HG02852 (cell line): Measurements from ENCODE around the gene SAFB2.

Experiments
- ATAC-seq: cut with Tn5 transposase; IDR thresholded peaks from one replicate; pipeline ENCODE4 v1.9.1; 2021; ENCODE audit warnings: mild to moderate bottlenecking, moderate library complexity; ENCODE audit not compliant: unreplicated experiment

Gene SAFB2

DNA sequence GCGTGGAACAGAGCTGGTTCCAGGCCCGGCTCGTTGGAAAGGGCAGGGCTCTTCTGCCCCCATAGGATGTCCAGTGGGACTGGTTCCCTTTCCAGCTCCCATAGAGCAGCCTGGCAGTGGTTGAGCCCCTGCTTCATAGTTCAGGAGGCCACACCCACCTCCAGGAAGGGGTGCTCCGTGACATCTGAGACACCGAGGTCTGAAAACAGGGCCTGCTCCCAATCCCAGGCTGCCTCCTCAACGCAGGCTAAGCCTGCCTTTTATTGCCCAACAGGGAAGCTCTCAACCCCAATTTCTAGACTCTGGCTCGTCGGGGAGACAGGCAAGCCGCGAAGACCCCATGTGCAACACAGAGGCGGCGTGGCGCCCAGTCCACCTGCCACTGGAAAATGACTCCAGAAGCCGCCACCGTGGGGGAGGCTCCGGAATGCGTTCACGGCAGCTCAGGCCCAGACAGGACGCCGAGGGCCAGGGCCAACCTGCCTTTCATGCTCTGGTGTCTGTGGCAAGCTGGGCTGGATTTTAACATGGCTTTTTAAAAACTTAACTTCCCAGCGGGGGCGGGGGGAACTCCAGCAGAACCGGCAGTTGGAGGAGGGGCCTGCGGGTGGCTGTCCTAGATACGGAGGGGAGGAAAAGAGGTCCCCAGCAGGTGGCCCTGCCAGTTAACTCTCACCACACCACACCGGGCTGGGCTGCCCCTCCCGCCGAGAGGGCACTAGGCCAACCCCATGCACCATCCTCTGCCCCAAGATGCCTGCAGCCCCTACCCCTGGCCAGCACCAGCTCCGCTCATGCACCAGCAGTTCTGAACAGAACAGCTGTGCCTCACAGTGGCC lies 36.9 kb downstream of the SAFB2 start:
- ATAC-seq: no peak

DNA sequence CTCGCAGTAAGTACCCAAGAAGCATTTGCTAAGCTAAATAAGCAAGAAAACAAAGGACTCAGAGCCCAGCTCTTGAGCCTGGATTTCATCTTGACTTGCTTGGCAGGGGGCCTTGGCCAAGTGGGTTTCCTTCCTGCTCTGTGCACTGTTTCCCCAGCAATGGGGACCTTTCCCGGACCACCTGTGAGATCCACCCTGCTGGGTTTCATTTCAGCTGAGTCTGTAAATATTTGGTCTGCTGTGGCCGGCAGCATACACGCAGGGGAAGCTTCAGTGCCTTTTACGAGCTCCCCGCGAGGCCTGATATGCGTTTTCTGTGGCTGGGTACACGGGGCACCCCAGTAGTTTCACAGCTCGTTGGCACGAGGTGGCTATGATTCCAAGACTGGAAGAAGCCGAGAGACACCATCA lies 42.4 kb downstream of the SAFB2 start:
- no peak for ATAC-seq

DNA sequence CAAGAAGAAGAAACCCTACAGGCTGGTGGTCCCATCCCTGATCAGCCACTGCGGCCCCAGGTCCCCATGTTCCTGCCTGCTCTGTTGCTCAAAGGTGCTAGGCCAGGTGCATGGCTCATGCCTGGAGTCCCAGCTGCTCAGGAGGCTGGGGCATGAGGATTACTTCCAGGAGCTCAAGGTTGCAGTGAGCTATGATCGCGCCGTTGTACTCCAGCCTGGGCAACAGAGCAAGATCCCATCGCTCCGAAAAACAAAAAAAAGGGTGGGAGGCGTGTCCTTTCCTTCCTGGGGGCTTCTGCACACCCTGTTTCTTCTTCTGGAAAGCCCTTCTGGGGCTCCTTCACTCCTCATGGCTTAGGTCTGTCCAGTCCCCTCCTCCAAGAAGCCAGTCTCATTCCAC lies 42.9 kb downstream of the SAFB2 start:
- no peak for ATAC-seq

DNA sequence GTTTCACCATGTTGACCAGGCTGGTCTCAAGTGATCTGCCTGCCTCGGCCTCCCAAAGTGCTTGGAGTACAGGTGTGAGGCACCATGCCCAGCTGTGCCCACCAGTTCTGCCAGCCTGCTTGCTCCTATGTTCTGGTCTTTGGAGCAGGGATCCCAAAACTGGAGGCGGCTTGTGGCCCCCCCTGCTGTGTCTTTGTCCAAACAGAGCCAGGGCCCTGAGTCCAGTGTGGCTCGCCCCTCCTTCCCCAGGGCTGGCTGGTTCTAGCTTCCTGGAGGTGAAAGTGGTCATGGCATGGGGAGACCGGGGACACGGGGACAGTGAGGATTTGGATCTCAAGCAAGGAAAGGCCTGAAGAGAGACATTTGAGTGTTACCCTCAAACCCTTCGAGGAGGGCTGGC lies 43.3 kb downstream of the SAFB2 start:
- ATAC-seq: no peak

DNA sequence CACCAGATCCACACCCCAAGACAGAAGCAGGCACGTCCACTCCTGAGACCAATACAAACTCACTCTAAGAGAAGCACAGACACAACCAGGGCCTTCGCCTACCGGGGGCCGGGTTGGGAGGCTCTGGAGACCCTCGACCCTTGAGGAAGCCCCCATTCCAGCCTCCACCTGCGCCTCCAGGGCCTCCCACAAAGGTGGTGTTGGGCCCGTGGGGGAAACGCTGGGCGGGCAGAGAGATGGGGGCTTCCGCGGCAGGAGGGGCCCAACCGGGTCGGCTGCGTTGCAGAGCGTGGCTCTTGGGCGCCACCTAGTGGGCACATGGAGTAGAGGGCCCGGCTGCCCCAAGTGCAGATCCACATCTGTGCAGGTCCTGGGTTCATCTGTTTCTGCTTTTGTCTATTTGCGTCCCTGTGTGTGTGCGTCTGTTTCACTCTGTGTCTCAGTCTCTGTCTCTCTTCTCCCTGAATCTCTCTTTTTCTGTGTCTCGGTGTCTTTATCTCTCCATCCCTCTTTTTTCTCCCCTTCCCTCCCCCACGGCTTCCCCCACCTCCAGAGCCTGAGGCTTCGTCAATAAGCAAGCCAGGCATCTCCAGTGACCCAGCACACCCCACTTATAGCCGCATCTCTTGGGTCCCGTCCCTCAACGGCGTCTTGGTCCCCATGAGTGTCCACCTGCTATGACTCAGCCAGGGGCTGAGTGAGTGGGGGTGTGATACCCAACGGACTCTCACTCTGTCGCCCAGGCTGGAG lies 44.3 kb downstream of the SAFB2 start:
- ATAC-seq: no peak

DNA sequence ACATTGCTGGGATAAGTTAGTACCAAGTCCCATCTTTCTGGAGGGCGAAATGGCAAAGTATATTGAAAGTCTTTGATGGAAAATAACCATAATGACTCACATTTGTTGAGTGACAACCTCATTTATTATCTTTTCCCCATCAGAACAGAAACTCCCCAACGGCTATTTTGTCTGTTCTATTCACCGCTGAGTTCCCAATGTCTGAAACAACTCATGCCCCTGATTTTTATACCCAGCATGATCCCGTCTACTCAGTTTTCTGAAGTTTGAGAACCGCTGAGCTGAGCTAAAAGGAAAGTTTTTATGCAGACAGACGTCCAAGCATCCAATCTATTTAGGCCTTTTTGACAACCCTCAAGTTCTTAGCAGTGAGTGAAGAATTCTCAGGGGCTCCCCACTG lies 47.0 kb downstream of the SAFB2 start:
- no peak for ATAC-seq

DNA sequence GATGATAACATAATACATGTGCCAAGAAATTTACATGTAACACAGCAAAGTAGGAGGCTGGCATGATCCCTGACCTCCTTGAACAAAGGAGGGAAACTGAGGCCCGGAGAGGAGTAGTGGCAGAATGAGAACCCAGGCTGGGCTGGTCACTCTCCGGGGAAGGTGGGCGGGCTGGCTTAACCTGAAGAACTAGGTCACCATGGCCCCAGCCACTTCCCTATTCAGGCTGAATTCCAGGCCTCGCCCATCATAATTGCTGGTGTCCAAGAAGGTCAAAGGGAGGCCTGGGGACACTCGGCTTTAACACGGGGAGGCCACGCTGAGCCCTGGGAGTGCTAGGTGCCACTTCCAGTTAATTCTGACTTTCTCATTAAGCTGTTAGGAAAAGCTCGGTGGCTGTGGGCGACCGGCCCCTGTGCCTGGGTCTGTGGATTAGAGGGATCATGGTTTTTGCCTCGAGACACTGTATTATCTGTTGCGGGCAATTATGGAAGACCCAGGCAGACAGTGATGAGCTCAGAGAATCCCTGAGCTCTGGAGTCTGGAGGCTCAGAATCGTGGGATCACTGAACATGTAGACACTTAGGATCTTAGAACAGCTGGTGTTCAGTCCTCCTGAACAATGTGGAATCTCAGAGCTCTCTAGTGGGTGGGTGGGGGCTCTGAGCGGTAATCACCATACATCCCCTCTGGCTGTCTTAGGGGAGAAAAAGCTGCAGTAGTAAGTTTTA lies 49.9 kb downstream of the SAFB2 start:
- no peak for ATAC-seq

DNA sequence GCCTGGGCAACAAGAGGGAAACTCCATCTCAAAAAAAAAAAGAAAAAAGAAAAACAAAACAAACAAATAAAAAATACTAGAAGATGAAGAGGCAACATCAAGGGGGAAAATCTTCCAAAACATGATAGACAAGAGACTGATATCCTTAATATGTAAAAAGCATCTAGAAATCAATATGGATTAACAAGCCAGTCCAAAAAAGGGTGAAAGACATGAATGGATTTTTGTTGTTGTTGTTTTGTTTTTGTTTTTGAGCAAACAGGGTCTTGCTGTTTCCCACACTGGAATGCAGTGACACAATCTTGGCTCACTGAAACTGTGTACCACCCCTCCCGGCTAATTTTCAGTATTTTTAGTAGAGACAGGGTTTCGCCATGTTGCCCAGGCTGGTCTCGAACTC lies 50.8 kb downstream of the SAFB2 start:
- no peak for ATAC-seq

DNA sequence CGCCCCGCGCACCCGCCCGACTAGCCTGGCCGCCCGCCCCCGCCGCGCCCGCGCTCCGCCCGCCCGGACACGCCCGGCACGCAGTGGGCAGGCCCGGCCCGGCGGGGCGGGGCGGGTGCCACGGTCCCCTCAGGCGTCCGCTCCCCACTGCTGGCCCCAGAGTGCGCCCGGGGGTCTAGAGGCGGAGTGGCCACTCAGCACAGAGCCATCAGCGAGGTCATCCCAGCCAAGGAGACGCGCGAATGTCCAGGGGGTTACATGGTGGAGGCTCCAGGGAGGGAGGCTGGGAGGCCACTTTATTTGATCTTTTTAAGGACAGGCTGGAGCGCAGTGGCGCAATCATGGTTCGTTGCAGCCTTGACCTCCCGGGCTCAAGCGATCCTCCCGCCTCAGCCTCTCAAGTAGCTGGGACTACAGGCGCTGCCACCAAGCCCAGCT lies 54.6 kb downstream of the SAFB2 start:
- no peak for ATAC-seq

DNA sequence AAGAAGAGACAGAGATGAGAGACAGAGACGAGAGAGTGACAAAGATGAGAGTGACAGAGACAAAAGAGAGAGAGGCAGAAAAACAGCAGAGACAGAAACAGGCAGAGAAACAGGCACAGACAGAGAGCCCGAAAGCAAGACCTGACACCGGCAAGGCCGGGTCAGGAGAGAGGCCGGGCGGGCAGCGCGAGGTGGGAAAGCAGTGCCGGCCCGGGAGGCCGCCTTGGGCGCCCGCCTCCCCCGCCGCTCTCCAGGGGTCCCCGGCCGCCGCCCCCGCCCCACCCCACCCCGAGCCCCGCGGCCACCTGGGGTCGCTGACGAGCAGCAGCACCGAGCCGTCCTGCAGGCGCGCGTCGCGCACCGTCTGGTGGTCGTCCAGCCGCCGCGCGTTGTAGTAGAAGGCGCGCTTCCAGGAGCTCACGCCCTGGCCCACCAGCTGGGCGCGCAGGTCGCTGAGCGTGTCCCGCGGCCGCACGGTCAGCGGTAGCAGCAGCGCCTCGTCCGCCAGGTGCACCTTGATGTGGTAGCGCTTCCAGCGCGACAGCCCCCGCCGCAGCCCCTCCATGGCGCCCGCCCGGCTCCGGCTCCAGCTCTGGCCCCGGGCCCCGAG lies 55.1 kb downstream of the SAFB2 start, which contains the start of gene TINCR:
Gene TINCR, minus strand, starts transcription at position 594 of the 610 bp plus-strand sequence.
- ATAC-seq: no peak

DNA sequence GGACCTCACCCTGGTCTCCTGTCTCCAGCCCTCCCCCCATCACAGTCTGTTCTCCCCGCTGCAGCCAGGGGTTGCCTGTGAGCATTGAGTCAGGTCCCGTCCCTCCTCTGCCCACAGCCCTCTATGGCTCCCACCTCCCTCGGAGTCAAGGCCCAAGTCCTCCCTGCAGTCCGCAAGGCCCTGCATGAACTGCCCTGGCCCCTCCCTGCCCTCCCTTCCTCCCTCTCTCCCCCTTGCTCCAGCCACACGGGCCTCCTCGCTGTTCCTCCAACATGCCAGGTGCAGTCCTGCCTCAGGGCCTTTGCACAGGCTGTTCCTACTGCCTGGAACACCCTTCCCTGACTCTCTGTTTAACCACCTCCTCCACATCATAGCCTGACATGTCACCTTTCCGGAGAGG lies 57.6 kb downstream of the SAFB2 start:
- ATAC-seq: no peak

DNA sequence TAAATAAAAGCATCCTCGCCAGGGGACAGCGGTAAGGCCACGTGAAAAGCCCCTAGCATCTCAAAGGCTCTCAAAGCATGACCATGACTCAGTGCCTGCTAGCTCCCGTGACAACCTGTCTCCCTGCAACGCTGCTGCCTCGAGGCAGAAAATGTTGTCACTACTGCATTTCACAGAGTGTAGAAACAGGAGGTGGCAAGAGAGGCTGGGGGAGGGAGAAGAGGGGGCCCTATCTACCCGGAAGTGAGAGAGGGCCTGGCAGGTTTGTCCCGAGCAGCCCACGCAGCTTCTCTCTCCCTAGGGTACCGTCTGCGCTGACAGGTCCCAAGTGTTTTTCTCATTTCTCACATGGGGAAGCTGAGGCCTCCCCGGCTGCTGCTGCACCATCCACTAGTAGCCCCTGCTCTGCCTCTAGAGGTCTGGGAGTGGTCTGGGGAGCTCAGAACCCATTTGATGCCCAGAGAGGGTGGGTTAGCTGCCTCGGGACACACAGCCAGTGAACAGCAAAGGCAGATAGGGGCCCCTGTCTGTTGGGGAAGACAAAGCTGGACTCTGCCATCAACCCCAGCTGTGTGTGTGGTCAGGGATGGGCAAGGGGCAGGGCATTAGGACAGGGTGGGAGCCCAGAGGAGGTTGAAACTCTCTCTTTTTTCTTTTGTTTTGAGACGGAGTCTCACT lies 58.5 kb downstream of the SAFB2 start:
- no peak for ATAC-seq

DNA sequence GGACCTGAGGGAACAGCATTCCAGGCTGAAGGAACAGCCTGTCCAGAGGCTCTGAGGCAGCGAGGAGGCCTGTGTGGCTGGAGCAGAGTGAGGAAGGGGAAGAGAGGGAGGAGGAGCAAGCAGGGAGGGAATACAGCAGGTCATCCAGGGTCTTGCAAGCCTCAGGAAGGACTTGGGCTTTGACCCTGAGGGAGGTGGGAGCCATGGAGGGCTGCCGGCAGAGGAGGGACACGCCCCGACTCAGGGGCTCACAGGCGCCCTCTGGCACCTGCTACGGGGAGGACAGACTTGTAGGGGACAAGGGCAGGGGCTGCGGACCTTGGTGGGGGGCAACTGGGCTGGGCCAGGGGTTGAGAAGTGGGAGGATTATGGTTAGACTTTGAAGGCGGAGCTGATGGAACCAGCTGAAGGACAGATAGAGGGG lies 59.6 kb downstream of the SAFB2 start:
- no peak for ATAC-seq

DNA sequence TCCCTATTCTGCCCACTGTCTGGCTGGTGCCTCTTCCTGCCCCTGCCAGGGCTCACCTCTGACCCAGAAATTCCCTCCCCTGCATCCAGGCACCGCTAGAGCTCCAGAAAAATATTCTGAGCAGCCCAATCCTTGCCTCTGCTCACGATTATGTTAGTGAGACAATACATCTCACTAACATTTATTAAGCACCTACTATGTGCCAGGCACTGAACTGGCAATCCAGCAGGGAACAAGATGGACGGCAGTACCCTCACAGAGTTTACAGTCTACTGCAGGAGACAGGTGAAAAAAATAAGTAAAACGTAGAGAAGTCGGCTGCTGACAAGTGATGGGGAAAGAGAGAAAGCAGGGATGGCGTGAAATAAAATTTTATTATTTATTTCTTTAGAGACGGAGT lies 60.3 kb downstream of the SAFB2 start:
- ATAC-seq: no peak

DNA sequence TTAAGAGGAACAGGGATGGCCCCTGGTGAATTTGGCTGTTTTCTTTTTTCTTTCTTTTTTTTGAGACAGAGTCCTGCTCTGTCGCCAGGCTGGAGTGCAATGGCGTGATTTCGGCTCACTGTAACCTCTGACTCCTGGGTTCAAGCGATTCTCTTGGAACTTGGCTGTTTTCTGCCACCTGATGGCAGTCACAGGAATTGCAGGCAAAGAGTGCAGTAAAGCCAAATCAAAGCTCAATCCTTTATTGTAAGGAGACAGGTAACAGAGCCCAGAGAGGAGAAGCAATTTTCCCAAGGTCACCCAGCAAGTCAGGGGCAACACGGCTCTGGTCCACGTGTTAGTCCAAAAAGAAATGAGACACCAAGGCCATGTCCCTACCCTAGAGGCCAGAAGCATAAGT lies 61.0 kb downstream of the SAFB2 start:
- ATAC-seq: no peak

DNA sequence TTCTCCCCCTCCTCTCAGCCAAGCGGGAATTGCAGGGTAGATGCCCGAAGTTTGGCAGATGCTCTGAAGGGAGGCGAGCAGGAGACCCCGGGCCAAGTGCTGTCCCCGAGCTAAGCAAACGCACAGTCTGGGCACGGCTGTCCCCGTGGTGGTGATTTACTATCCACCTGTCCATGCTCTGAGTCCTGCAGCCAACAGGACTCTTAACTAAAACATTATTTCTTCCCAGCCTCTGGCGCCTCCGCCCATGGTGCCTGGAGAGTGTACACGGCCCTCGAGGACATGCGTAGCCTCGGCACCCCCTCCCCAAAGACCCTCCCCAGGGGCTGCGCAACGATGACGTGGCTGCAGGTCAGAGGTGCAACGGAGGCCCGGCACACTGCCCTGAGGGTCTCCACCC lies 62.4 kb downstream of the SAFB2 start:
- ATAC-seq: no peak

DNA sequence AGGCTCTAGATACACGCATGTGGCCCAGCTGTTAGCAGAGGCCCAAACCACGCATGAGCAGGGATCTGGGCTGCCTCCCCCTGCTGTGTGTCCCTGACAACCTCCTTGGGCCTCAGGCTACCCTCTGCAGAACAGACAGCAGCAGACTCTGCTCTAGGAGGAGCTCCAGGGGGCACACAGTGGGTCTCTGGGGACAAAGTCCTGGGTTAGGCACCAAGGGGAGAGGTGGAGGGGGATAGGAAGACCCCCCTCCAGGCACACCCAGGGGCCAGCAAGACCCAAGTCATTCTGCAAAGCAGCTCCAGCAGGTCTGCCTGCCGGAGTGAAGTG lies 62.8 kb downstream of the SAFB2 start:
- ATAC-seq: no peak

DNA sequence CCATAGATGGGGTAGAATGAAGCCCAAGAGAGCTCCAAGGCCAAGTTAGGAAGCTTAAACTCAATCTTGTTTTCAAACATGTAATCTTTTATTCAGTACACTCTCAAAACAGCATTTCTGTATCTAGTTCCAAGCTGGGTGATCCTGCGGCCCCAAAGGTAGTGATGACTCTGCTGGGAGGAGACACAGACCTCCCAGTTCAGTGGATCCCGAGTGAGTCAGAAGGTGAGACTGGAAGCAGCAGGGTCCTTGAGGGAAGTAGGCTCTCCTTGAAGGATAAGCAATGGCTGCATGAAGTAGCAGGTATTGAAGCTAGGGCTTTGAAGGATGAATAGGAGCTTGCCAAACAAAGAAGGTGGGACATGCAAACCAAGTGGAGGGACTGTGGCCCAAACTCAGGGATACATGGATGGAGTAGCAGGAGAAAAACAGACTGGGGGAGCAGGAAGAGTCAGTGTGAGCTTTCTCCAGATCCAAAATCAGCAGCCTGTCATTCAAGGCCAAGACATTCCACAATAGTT lies 64.4 kb downstream of the SAFB2 start:
- ATAC-seq: no peak

DNA sequence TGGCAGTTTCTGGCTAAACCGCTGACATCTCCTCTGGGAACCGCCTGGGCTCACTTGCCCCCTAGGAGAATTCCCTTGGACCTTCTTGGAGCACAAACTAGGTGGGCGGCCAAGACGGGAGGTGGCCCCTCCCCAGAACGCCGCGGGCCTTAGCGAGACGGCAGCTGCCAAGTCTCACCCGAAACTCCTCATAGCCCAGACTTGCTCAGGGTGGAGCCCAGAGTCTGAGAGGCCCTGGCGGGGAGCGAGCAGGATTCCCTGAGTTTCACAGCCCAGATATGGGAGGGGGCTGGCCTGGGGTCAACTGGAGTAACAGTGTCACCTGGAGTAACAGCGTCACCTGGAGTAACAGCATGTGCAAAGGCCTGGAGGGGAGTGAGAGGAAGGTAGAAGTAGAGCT lies 64.9 kb downstream of the SAFB2 start:
- no peak for ATAC-seq

DNA sequence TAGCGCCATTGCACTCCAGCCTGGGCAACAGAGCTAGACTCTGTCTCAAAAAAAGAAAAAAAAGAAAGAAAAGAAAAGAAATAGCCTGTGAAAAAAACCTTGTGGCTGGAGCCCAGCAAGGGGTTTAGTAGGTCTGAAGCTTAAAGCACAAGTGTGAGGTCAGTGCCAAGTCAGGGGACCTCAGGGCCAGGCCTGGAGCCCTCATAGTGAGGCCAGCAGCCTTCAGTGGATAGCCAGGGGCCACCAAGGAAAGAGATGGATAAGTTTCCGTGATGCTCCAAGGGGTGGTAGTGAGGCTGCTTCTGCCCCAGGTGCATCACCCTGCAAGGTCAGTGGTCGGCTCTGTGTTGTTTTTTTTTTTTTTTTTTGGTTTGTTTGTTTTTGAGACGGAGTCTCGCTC lies 67.7 kb downstream of the SAFB2 start:
- ATAC-seq: no peak
